Activated naive CD4-positive, alpha-beta T cell treated with anti-CD3 and anti-CD28 coated beads, Interleukin-2, amount 50 U/mL, for 24 hours (primary cell): ENCODE results near the gene IRF2BP2.
"Not testable (repeated sequence)": the region's sequence is repeated elsewhere in the genome, so short reads cannot be mapped to it uniquely, and the experiment has no call there.

Experiments
- H3K27ac Mint-ChIP-seq: one replicate; pipeline ENCODE4 v1.8.0; 2021; ENCODE audit warnings: mild to moderate bottlenecking, mixed read lengths
- H3K27me3 Mint-ChIP-seq: one replicate; pipeline ENCODE4 v1.8.0; 2021; ENCODE audit warnings: mixed read lengths
- H3K36me3 Mint-ChIP-seq: one replicate; pipeline ENCODE4 v1.8.0; 2021; ENCODE audit warnings: mixed read lengths
- H3K4me1 Mint-ChIP-seq: one replicate; pipeline ENCODE4 v1.8.0; 2021; ENCODE audit warnings: mixed read lengths
- H3K4me3 Mint-ChIP-seq: one replicate; pipeline ENCODE4 v1.8.0; 2021; ENCODE audit warnings: mild to moderate bottlenecking, mixed read lengths
- H3K9me3 Mint-ChIP-seq: one replicate; pipeline ENCODE4 v1.8.0; 2021; ENCODE audit warnings: mixed read lengths

The IRF2BP2 gene

GRCh38 chr1:234643111-234643849, 33.3 kb upstream of the IRF2BP2 start:
- Mint-ChIP-seq H3K4me3 (no peak overlapping the region), H3K4me1 (no peaks in the 10 kb centered on the region), H3K27ac (no peak overlapping the region), H3K9me3 (peaks cover 10% of the 10 kb centered on the region), H3K36me3 (peaks cover 3% of the 10 kb centered on the region), H3K27me3 (no peaks in the 10 kb centered on the region)

- Mint-ChIP-seq H3K4me3 (no peak overlapping the region), H3K36me3 (peaks cover 3% of the 10 kb centered on the region), H3K9me3 (peaks cover 10% of the 10 kb centered on the region), H3K27ac (no peak overlapping the region), H3K27me3 (no peaks in the 10 kb centered on the region), H3K4me1 (no peaks in the 10 kb centered on the region)
Measured at GRCh38 chr1:234642428-234642827, 32.5 kb upstream of the IRF2BP2 start.

GRCh38 chr1:234639961-234640360, 30.0 kb upstream of the IRF2BP2 start:
- no peaks in the 10 kb centered on the region for H3K36me3 Mint-ChIP-seq
- H3K27ac Mint-ChIP-seq = no peak overlapping the region

DNA sequence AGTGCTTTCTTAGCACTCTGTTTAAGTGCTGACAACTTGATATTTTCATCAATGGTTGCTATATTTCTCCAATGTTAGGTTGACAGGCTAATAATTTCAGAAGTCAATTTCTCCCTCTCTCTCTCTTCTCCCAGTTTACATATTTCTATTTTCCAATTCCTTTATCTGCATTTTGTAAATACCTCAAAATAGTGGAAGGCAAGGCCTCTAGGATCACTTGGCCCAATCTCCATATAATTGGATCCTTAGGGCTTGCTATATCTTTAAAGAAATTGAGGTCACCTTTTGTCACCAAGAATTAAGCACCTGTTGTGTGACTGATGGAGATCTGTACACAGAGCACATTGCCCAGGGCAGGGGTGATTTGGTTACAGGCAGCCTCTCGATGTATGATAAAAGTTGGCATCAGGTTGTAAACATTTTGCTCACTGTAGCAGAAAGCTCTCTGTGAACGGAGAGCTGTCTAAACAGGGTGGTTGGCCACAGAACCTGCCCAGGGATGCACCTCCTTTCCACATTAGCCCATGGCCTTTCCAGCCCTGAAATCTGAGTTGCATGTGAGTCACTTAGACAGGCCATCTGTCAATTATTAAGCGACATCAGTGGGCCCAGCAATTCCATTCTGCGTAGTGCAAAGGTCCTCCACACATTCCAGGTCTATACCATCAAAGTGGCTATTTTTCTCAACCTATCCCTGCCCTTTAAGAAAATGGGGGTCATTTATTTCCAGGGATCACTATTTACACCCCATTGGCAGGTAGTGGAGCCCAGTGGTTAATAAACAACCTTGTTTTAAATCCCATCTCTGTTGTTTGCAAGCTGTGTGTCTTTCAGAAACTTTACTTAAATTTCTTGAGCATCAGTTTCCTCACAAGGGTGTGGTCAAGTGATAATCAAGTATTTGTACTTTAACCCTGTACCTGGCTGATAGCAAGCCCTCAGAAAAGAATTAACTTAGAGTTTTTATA, 29.1 kb upstream of the IRF2BP2 start:
- Mint-ChIP-seq H3K36me3 (no peaks in the 10 kb centered on the region), H3K4me3 (no peak overlapping the region), H3K27me3 (no peaks in the 10 kb centered on the region)

More at GRCh38 chr1:234639961-234640360, 30.0 kb upstream of the IRF2BP2 start:
- Mint-ChIP-seq H3K4me3 (no peak overlapping the region), H3K27me3 (no peaks in the 10 kb centered on the region), H3K9me3 (no peaks in the 10 kb centered on the region), H3K4me1 (no peaks in the 10 kb centered on the region)

DNA sequence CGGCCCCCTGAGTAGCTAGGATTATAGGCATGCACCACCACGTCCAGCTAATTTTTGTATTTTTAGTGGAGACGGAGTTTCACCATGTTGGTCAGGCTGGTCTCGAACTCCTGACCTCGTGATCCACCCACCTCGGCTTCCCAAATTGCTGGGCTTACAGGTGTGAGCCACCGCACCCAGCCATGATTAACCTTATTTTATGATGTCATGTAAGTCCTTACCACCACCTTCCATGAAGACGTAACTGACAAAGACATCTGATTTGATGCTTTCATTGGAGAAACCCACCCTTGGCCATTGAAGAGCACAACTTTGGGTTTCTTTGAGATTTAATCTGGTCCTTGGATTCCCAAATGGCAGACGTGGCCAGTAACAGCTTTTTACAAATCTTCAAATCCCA, 24.9 kb upstream of the IRF2BP2 start:
- H3K36me3 Mint-ChIP-seq, H3K27ac Mint-ChIP-seq: not testable (repeated sequence)

More for the DNA sequence above, 29.1 kb upstream of the IRF2BP2 start:
- H3K27ac Mint-ChIP-seq = no peak overlapping the region
- no peaks in the 10 kb centered on the region for H3K9me3 Mint-ChIP-seq
- H3K4me1 Mint-ChIP-seq = no peaks in the 10 kb centered on the region

DNA sequence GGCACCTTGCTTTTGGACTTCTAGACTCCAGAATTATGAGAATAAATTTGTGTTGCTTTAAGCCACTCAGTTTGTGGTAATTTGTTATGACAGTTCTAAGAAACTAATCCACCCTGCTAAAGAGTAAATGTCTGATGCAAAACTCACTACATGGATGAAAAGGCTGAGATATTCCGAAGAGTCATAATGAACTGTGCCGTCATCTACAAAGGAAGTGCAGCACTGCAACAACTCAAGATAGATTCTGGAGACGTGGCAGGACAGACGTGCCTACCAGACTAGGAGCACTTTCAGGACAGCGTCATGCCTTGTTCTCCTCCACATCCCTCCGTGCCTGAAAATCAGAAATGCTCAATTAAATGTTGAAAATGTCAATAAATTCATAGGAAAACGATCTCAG, 24.4 kb upstream of the IRF2BP2 start:
- Mint-ChIP-seq H3K27me3 (no peaks in the 10 kb centered on the region), H3K9me3 (no peaks in the 10 kb centered on the region), H3K27ac (no peak overlapping the region), H3K4me1 (no peaks in the 10 kb centered on the region), H3K4me3 (no peak overlapping the region), H3K36me3 (no peaks in the 10 kb centered on the region)

More for the DNA sequence above, 24.9 kb upstream of the IRF2BP2 start:
- not testable (repeated sequence) for H3K4me3 Mint-ChIP-seq, H3K27me3 Mint-ChIP-seq, H3K4me1 Mint-ChIP-seq, H3K9me3 Mint-ChIP-seq

DNA sequence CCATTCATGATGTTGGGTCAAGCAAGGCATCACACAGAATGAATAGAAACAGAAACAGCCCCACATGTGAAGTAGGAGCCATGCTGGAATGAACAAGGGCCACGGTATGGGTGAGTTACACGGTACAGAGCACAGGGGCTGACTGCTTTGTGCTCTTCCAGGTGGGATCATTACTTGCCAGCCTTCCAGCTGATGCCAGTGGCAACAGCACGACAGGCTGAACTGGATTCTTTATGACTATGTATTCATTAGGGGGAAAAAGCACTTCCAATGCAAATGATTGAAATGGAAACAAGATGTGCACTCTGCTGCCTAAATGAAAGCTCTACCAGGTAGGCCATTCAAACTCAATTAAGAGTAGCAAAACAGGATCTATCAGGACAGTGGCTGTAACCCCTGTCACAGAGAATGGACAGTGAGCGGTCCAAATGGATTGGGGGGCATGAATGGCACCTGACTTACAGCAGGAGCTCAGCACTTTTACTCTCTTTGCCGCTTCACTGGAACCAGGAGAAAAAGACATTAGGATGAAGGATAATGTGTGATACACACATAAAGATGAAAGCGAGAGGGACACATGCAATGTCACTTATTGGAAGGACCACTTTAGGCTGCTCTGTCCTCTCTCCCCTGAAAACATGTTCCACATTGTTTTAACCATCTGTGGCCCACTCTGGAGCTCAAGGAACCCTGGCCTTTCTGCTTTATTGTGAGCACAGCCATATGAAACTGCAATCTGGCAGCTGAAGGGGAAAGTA, 23.4 kb upstream of the IRF2BP2 start:
- no peaks in the 10 kb centered on the region for H3K4me1 Mint-ChIP-seq
- no peak overlapping the region for H3K4me3 Mint-ChIP-seq
- H3K27ac Mint-ChIP-seq = no peak overlapping the region
- H3K9me3 Mint-ChIP-seq = no peaks in the 10 kb centered on the region
- no peaks in the 10 kb centered on the region for H3K27me3 Mint-ChIP-seq
- no peaks in the 10 kb centered on the region for H3K36me3 Mint-ChIP-seq

GRCh38 chr1:234632225-234632624, 22.2 kb upstream of the IRF2BP2 start:
- Mint-ChIP-seq H3K9me3 (no peaks in the 10 kb centered on the region), H3K27me3 (no peaks in the 10 kb centered on the region), H3K36me3 (no peaks in the 10 kb centered on the region), H3K27ac (no peak overlapping the region), H3K4me3 (no peak overlapping the region), H3K4me1 (no peaks in the 10 kb centered on the region)

- no peaks in the 10 kb centered on the region for H3K4me1 Mint-ChIP-seq
- H3K9me3 Mint-ChIP-seq = no peaks in the 10 kb centered on the region
- no peaks in the 10 kb centered on the region for H3K36me3 Mint-ChIP-seq
- H3K4me3 Mint-ChIP-seq = no peak overlapping the region
- no peaks in the 10 kb centered on the region for H3K27me3 Mint-ChIP-seq
- H3K27ac Mint-ChIP-seq = no peak overlapping the region
Measured at GRCh38 chr1:234631721-234632125, 21.7 kb upstream of the IRF2BP2 start.

DNA sequence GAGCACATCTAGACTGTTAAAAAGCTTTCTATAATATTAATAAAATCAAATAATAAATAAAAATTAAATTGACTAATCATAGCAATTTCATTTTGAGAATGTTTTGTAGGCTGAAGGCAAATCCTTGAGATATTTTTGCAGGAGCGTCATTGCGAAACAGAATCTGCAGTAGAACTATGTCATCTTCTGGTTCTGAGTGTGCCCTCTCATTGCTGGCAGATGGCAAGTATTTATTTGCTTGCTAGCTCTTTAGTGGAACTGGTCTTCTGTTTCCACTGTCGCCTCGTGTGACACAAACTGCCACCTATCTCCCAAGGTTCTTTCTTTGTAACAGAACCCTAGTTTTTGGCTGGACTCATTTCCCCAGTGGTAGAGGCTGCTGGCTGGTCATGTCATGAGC, 19.0 kb upstream of the IRF2BP2 start:
- Mint-ChIP-seq H3K4me3 (no peak overlapping the region), H3K27ac (no peak overlapping the region), H3K4me1 (no peaks in the 10 kb centered on the region), H3K27me3 (no peaks in the 10 kb centered on the region), H3K9me3 (no peaks in the 10 kb centered on the region), H3K36me3 (no peaks in the 10 kb centered on the region)

DNA sequence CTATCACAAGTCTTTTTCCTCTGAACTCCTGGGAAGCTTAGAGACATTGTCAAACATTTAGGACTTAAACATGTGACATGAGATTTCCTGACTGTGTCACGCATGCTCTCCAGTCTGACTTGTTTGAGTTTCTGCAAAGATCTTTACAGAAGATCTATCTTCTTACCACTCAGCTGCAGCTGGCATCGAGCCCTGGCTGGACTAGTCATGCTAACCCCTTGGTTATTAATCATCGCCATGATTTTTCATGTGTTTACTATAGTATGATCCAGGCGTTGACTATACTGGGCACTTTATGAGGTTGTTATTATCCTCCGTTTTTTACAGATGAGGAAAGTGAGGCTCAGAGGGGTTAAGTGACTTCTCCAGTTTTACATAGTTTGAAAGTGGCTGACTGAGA, 18.1 kb upstream of the IRF2BP2 start:
- no peak overlapping the region for H3K27ac Mint-ChIP-seq
- H3K4me1 Mint-ChIP-seq = no peaks in the 10 kb centered on the region
- H3K9me3 Mint-ChIP-seq = no peaks in the 10 kb centered on the region
- no peak overlapping the region for H3K4me3 Mint-ChIP-seq
- H3K36me3 Mint-ChIP-seq = no peaks in the 10 kb centered on the region
- H3K27me3 Mint-ChIP-seq = no peaks in the 10 kb centered on the region

GRCh38 chr1:234627009-234627950, 17.3 kb upstream of the IRF2BP2 start:
- Mint-ChIP-seq H3K27me3 (no peaks in the 10 kb centered on the region), H3K27ac (no peak overlapping the region), H3K4me3 (no peak overlapping the region), H3K36me3 (no peaks in the 10 kb centered on the region), H3K9me3 (no peaks in the 10 kb centered on the region), H3K4me1 (no peaks in the 10 kb centered on the region)

GRCh38 chr1:234626391-234626790, 16.4 kb upstream of the IRF2BP2 start:
- Mint-ChIP-seq H3K4me1 (no peaks in the 10 kb centered on the region), H3K9me3 (no peaks in the 10 kb centered on the region), H3K36me3 (no peaks in the 10 kb centered on the region), H3K4me3 (no peak overlapping the region), H3K27ac (no peak overlapping the region), H3K27me3 (no peaks in the 10 kb centered on the region)

DNA sequence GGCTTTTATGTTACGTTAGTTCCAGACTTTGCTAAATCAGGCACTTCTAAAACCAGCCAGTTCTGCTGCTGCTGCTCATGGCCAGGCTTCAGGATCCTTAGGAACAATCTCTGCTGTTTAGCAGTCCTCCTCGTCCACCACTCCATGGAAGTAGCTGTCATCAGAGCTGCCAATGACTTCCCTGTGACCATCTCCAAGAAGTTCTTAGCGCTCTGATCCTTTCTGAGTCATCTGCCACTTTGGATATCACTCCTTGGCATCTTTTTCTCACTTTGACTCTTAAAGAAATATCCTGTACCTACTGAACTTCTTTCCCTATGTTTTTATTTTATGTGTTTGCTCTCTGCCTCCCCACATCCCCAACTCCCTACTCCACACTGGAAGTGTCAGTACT, 14.7 kb upstream of the IRF2BP2 start:
- no peaks in the 10 kb centered on the region for H3K4me1 Mint-ChIP-seq
- no peaks in the 10 kb centered on the region for H3K9me3 Mint-ChIP-seq
- no peaks in the 10 kb centered on the region for H3K27me3 Mint-ChIP-seq
- H3K27ac Mint-ChIP-seq = no peak overlapping the region
- H3K36me3 Mint-ChIP-seq = no peaks in the 10 kb centered on the region
- H3K4me3 Mint-ChIP-seq = no peak overlapping the region
